Activated CD4-positive, alpha-beta T cell treated with anti-CD3 and anti-CD28 coated beads, Interleukin-2, amount 50 U/mL, for 48 hours (primary cell): ENCODE measurements around the gene DCP1B.
"Not testable (repeated sequence)": the region's sequence is repeated elsewhere in the genome, so short reads cannot be mapped to it uniquely, and the experiment has no call there.

Source experiments
- DNase-seq, 2 experiments: peaks; one replicate each; pipeline ENCODE4 v3.0.0-alpha.2; 2020

The DCP1B gene

DNA sequence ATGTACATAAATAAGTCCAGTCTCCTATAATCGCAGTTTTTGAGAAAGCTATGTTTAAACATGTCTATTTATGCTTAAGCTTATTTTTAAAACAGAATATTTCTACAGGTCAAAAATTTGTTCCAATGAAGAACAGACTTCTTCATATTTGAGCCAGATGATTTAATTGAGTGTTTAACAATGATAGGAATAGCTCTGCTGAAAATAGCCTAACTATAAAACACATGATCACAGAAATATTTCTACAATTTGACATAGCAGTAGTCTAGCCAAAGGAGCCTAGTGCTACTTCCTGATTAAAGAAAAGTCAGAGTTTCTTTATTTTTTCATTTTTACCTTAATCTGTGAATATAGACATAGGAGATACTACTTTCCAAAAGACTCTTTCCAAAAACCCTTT, 29.4 kb downstream of the DCP1B start:
- no peak for DNase-seq

GRCh38 chr12:1972856-1973317, 31.4 kb downstream of the DCP1B start:
- DNase-seq = no peak

DNA sequence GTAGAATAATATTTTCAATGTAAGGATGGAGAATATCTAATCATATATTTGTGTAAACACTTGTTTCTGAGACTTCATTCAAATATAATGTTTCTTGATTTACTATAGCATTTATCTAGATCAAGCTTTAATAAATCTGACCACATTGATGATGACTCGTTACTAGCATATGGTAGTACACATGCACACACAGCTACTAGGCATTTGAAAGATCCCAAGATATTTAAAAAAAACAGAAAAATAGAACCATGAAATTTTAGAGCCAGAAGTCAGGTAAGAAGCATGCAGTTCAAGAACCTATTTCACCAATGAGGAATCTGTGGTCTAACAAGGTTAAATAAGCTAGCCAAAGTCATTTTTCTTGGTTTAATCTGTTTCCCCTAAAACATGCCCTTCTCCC, 32.0 kb downstream of the DCP1B start:
- no peak for DNase-seq

DNA sequence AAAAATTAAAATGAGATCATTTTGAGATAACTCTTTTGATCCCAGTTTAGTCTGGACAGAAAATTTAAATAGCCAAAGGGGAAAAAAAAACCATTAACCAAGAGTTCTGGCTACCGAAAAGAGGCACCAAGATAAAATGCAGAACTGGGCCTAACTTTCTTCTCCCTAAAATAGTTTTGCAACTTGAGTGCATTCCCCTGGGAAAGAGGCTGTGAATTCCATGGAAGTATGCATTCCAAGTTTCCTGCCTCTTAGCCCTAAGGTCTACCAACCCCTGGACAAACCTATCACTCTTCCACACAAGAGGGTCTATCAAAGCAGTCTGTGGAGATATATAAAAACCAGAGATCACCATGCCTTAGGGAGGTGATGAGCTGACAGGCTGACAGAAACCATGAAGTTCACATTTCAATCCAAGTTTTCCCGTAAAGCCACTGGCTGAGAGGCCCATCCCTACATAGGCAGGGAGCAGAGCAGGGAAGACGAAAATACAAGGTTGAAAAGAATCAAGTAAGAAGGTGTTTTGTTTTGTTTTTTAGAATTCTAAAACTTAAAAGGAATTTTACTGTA, 33.8 kb downstream of the DCP1B start:
- no peak for DNase-seq

DNA sequence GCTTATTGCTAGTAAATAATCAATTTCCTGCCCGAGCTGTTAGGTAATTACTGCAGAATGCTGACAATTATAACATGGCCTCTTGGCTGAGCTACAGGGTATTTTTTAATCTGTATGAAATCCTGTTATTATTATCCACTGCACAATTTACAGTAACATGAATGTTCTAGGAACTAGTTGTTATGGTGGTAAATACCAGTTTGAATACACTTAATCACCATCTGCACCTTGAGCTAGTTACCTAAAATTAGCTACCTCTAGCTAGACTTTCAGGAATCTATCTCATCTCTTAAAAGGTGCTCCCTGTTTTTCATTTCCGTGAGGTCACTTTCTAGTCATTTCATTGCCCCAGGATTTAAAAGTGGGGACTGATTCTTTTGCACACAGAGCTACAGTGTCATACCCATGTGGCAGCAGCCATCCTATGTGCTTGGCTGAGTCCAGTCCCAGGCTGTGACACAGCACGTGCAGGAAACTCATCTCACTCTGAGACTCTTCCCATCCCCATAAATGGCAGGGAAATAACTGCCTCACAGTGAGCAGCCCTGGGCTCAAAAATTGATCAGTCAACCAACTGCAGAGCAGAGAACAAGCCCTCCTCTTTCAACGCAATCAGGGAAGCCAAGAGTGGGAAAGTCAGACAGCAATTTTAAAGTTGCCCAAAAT, 37.6 kb downstream of the DCP1B start:
- no peak for DNase-seq

GRCh38 chr12:1965916-1966315, 38.3 kb downstream of the DCP1B start:
- DNase-seq = no peak

GRCh38 chr12:1962051-1963020, 41.9 kb downstream of the DCP1B start:
- DNase-seq = no peak

DNA sequence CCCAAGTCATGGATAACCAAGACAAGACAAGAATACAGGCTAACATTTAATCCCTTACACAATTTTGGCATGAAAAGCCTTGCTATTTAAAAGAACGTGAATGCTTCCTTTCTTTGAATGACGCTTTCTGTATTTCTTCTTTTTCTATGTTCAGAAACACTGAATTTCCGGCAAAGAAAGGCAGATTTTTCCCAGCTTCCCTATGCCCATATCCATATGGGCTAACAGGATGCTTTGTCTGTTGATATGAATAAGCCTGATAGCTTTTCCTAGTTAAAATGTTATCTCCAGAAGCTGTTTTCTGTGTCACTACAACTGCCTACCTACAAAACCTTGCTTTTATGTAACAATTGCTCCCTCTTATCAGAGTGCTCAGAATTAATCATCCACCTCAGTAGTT, 47.5 kb downstream of the DCP1B start:
- DNase-seq = no peak

DNA sequence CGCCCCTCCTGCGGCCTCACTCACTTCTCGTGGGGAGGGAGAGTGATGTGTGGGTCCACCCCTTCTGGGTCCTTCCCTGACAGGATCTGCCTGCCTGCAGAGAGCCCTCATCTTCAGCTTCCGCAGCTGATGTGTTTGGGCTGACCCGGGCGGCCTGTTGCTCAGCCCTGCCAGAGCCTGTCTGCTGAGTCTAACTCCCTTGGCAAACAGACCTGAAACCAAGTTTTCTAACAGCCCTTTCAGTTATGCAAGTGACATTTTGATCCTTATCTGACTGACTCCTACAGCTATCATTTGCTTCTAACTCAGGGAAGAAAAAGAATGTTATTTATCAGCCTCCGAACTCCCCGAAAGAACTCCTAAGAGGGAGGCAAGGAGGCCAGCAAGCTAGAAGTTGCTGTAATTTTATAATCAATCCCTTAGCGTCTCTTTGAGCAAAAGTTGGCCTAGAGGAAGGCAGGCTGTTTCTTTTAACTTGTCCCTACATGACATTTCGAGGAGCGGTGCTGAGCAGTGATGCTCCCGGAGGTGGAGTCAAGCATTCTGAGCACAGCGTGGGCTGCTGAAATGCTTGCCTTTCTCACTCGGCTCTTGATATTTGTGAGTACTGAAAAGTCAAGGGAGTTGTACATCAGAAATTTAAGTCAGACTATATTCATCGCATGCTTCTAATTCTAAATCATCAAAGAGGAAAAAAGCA, 54.3 kb downstream of the DCP1B start:
- no peak for DNase-seq

- DNase-seq = no peak
Measured at GRCh38 chr12:1948883-1949282, 55.4 kb downstream of the DCP1B start.

DNA sequence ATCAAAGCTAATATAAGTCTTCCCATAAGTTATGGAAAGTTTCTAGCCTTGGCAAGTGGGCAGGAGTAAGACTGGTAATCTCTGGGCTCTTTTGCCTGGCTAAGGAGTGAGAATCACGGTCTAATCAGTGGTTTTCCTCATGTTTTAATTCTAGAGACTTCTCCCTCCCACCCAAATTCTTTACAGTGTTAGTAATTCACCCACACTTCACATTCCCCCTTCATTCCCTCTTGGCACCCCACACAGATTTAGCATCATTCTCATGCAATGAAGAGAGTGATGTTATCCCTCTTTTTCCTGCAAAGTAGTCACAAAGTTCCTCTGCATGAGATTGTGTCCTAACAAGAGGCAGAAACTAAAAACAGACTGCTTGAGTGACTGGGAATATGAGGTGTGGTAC, 57.2 kb downstream of the DCP1B start:
- DNase-seq = no peak

DNA sequence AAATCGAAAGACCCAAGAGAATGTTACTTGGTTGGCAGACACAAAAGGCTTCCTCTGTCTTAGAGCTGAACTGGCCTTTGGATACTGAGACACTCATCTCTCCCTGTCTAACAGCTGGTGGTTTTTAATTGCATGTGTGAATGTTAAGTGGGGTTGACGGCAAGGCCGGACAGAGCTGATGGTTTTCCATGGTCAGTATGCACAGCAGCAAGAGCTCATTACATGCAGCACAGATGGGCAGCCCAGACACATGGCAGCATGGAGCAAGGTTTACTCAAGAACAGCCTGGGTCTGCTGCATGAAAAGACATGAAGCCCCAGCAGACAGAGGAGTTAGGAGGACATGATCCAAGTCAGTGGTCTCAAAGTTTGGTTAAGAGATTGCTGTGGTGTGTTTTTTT, 58.0 kb downstream of the DCP1B start:
- DNase-seq = no peak

DNA sequence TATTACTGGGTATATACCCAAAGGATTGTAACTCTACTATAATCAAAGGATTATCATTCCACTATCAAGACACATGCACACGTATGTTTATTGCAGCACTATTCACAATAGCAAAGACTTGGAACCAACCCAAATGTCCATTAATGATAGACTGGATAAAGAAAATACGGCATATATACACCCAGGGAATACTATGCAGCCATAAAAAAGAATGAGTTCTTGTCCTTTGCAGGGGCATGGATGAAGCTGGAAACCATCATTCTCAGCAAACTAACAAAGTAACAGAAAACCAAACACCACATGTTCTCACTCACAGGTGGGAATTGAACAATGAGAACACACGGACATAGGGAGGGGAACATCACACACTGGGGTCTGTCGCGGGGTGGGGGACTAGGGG, 58.8 kb downstream of the DCP1B start:
- DNase-seq = not testable (repeated sequence)

DNA sequence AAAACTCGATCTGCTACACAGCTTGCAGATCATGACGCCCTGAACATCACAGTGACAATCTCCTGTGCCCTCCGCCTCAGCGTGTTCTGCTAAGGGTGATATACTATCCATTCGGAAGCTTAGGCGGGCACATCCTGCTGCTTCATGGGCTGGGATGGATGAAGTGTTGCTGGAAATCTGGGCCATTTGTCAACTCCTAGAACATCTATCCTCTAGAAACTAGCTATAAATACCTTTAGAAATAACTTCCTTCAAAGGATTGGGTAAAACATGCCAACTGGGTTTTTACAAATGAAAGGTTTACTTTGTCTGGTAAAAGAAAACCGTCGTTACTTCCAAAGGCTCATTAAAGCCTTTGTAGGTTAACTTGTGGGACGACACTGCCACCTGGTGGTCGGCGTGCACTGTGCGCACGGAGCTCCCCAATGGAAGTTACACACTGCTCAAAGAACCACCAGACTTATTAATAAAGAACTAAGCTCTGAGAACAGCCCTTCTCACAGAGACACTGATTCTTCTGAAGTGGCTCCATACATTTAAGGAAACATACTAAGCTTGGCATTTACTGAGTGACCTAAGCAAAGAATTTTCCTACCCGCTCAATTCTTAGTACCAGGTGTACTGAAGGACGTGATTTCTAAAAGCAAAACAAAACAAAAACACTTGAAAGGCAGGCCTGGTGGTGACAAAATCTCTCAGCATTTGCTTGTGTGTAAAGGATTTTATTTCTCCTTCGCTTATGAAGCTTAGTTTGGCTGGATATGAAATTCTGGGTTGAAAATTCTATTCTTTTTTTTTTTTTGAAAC, 64.3 kb downstream of the DCP1B start:
- DNase-seq = peak; percentile 92 to 93

DNA sequence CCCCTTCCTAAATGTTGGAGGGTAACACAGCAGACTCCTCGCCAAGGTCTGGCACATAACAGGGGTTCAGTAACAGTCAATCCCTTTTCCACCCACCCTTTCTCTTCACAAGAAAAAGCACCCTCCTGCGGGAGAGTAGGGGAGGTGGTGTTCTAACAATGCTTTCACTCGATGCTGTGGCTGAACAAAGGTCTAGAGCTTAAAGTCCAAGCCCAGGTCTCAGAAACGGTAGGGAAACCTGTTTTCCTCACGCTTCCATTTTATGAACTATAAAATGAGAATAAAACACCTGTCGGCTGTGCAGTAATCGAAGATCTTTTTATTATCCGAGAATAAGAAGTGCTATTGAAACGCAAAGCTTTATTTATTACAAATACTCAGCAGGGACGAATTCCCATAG, 64.9 kb downstream of the DCP1B start:
- no peak for DNase-seq

DNA sequence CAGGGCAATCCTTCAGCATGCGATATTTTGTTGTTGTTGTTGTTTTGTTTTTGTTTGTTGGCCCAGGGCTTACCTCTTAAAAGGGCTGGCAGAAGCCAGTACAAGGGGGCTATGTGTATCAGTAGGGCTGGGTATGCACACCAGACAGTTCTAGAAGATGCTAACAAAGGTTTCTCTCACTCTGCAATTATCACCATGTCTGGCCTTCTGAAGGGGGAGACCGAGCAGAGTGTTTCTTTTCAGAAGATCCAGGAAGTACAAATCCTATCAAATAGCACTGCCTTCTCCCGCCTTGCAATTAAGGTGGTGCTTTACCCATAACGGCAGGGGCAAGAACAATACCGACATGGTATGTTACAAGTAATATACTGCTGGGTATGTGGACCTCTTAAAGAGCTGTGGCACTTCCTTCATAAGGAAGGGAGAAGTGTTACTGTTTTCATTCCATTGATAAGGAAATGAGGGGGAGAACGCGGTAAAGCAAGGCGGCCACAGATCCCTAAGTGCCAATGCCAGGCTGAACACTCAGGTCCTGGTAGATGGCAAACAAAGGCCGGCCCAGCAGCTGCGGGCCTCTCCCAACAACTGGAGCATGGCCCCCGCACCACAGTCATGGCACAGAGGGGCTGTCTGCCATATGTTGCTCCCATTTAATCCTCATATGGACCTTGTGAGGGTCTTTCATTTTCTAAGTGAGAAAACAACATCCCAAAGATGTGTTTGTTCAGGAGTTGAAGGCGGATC, 66.6 kb downstream of the DCP1B start:
- DNase-seq = no peak

GRCh38 chr12:1936406-1937320, 67.6 kb downstream of the DCP1B start:
- no peak for DNase-seq

DNA sequence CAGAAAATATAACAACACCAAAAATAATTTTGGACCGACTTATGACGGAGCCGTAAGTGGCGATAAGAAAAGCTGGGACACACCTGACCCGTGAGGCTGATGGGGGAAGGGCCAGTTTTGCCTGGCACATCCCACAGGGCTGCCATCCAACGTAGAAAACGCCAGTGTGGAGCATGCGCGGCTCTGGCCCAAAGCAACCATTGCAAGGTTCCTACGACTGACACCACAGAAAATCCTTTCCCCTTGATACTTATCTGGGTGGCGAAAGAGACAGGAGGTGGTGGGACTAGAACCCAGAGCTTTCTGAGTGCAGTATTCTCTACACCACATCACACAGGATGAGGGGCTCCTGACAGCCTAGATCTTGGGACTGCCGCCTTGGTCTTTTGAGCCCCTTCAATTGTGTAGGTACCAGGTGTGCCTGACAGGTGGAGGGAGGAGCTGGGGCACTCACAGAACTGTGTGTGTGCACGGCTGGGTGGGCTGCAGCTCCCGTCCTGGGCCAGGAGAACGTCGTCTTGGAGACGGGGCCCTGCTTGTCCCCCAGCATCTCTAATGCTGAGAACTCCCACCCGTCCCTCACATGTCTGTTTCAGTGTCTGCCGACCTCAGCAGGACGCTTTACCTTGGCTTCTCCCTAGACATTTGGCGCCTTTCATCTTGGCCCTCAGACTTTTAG, 68.4 kb downstream of the DCP1B start:
- no peak for DNase-seq

DNA sequence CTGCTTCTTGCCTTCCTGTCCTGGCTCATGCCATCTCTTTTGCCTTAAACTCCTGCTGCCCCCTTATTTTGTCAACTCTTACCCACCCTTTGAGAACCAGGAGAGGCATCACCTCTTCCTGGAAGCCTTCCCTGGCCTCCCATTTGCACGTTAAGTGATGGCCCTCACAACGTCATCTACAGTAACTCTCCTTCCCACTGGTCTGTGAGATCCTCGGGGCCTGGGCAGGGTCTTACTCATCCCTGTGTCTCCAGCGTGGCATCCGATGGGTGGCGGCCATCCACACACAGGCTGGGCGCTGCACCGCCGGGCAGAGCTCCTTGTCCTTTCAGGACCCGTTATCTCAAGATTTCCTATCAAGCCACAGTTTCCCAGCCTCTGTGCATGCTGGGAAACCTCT, 69.0 kb downstream of the DCP1B start:
- DNase-seq = no peak

DNA sequence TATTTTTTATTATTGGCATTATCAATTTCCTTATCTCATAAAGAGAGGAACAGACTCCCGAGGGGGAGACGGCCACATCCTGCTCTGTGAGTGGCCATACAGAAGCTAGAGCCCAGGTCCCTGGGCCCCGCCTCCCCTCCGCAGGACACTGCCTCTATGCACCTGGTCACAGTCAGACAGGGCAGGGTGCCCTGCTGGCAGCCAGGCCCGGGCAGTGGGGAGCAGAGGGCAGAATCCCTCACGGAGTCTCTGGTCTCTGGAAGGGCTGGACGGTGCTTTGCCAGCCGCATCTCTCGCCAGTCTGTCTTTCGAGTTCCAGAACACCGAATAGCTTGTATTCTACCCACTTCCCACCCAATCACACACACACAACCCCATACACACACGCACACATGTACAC, 69.4 kb downstream of the DCP1B start:
- DNase-seq = no peak
